Astrocyte of the cerebellum (primary cell): ENCODE data around the gene ALG2.

Source experiments
- DNase-seq: peaks from one replicate; pipeline ENCODE4 v3.0.0-alpha.2; 2011; ENCODE audit warnings: low read depth
- H3K4me3 ChIP-seq: 2 replicates; pipeline ENCODE4 v1.5.1; 2011; ENCODE audit warnings: mild to moderate bottlenecking, low read depth, low read length, moderate library complexity
- CTCF ChIP-seq: IDR thresholded peaks from 2 replicates; pipeline ENCODE4 v1.5.1; 2012; ENCODE audit warnings: low read length, low read depth, moderate library complexity, mild to moderate bottlenecking; ENCODE audit errors: missing control alignments
- in situ Hi-C: cut with HindIII; loops from 2 replicates; pipeline ENCODE4 v1.10.0; 2017; ENCODE audit warnings: low sequenced_read_pairs

ALG2 gene

DNA sequence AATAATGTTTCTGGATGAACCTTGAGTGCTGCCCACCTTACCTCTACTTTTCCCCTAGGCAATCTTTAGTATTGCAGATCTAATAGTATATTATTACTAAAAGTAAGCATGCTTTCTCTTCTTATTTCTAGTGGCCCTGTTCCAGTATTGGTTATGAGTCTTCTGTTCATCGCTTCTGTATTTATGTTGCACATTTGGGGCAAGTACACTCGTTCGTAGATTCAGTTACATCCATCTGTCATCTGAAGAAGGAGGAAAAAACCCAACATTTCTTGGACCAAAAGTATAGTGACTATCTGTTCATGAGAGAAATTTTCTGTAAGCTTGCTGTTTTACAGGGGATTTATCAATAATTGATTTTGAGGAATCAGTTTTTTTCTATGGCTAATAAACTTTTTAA lies 8.5 kb upstream of the ALG2 start:
- DNase-seq: no peak
- no peak overlapping the region for H3K4me3 ChIP-seq
- in situ Hi-C loops: no loop called here
- TF ChIP-seq CTCF: no peak

DNA sequence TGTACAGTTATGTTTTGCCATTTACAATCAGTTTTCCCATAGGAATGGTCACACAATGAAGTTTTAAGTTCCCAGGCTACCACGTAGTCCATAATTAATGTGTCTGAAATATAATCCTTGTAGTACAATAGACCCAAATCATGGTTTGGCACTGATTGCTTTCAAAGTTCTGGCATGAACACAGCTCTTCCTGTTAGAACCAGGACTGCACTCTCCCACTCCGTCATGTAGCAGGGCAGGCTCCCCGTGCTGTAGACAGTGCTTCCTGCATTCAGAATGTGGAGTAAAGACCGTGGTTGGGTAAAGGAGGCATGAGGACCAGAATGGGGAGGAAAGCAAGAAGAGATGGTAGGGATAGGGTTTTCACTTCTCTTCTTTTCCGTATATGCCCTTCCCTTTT lies 4.3 kb upstream of the ALG2 start:
- no peak overlapping the region for H3K4me3 ChIP-seq
- TF ChIP-seq CTCF: no peak
- in situ Hi-C loops: no loop called here
- DNase-seq: no peak

- TF ChIP-seq CTCF: no peak
- no peak overlapping the region for H3K4me3 ChIP-seq
- in situ Hi-C loops: no loop called here
- no peak for DNase-seq
Observed at GRCh38 chr9:99224445-99224844, 2.7 kb upstream of the ALG2 start.

DNA sequence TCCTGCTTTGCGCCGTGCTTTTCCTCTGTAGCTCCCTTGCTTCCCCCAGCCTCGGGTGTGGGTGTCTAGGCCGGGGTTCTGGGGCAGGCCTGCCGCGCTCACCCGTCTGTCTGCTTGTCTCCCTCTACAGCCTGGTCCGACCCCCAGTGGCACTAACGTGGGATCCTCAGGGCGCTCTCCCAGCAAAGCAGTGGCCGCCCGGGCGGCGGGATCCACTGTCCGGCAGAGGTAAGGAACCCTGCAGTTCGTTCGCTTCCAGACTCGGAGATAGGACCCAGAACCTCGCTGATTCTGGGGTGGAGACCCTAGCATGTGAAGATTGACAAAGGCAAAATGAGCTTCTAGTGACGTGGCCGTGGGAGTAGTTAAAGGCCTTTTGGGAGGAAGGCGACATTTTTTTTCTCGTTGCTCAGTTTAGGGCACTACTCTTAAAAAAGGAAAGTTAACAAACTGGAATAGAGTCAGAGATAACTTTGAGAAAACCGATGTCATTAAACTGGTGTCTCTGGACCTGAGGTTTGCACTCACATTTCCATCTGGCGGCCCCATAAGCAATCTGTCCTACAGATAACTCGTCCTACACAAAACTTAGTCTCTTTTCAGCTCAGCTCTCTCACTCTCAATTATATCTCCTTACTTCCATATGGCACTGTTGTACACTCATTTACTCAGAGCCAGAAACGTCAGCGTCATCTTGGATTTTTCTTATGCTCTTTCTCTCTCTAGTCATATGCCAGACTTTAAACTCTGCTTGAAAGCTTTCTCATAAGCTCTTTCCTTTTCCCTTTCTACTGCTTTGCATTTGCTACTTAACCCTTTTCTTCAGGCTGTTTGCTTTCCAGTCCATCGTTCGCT lies 901 bp upstream of the ALG2 start:
- no peak for DNase-seq
- H3K4me3 ChIP-seq: peak overlapping the region; percentile 95
- TF ChIP-seq CTCF: no peak
- in situ Hi-C loops: no loop called here

GRCh38 chr9:99221266-99221620 lies 499 bp downstream of the ALG2 start:
- TF ChIP-seq CTCF: no peak
- no peak for DNase-seq
- in situ Hi-C loops: no loop called here
- H3K4me3 ChIP-seq: peak overlapping the region; percentile 95

GRCh38 chr9:99220011-99220410 lies 1.7 kb downstream of the ALG2 start:
- DNase-seq: no peak
- TF ChIP-seq CTCF: no peak
- in situ Hi-C loops: no loop called here
- no peak overlapping the region for H3K4me3 ChIP-seq
